Osteoblast (primary cell): Measurements from ENCODE around the gene CCL22. TPM values are rescaled to one million over a fixed set of nuclear protein-coding genes. Genes with fewer than 3 reads are reported as not detected.

Source experiments
- DNase-seq: peaks from one replicate; pipeline ENCODE4 v3.0.0; 2011; ENCODE audit warnings: low spot score, mixed read lengths; ENCODE audit not compliant: insufficient read length; ENCODE audit errors: missing footprints
- H2AFZ ChIP-seq: 2 replicates; pipeline ENCODE4 v1.6.0; 2011; ENCODE audit warnings: mild to moderate bottlenecking, low read length
- H3K27ac ChIP-seq: 2 replicates; pipeline ENCODE4 v1.5.1; 2011; ENCODE audit warnings: mild to moderate bottlenecking, low read depth, low read length, moderate library complexity
- H3K27me3 ChIP-seq: 2 replicates; pipeline ENCODE4 v1.6.0; 2012; ENCODE audit warnings: mild to moderate bottlenecking, control low read depth, inconsistent platforms, low read length, moderate library complexity; ENCODE audit not compliant: insufficient read depth
- H3K36me3 ChIP-seq: 2 replicates; pipeline ENCODE4 v1.5.1; 2011; ENCODE audit warnings: mild to moderate bottlenecking, low read length, control low read depth, moderate library complexity; ENCODE audit not compliant: insufficient read depth
- H3K4me1 ChIP-seq: 2 replicates; pipeline ENCODE4 v1.5.1; 2011; ENCODE audit warnings: mild to moderate bottlenecking, low read length, control low read depth, moderate library complexity; ENCODE audit not compliant: insufficient read depth
- H3K4me2 ChIP-seq: 2 replicates; pipeline ENCODE4 v1.6.0; 2011; ENCODE audit warnings: mild to moderate bottlenecking, low read length; ENCODE audit not compliant: insufficient read depth
- H3K4me3 ChIP-seq: fragments of 200-600 bp; sonication (generic); 3 replicates; pipeline ENCODE4 v1.5.1; 2012; ENCODE audit warnings: mild to moderate bottlenecking, low read length, inconsistent platforms; ENCODE audit not compliant: insufficient read depth
- H3K79me2 ChIP-seq: 2 replicates; pipeline ENCODE4 v1.6.0; 2012; ENCODE audit warnings: mild to moderate bottlenecking, low read length, control low read depth, inconsistent platforms; ENCODE audit not compliant: insufficient read depth
- H3K9me3 ChIP-seq: 2 replicates; pipeline ENCODE4 v1.5.1; 2011; ENCODE audit warnings: low read depth, low read length, control low read depth
- H4K20me1 ChIP-seq: 2 replicates; pipeline ENCODE4 v1.6.0; 2012; ENCODE audit warnings: mild to moderate bottlenecking, low read length, control low read depth; ENCODE audit not compliant: insufficient read depth
- CTCF ChIP-seq: IDR thresholded peaks from 2 replicates; pipeline ENCODE4 v1.5.1; 2011; ENCODE audit warnings: mild to moderate bottlenecking, low read depth, low read length, moderate library complexity; ENCODE audit errors: extremely low read depth
- total RNA-seq: library from RNA; depleted of rRNA; stranded (reverse); fragments of >200 nt; gene quantifications from 2 replicates; pipeline ENCODE4 v1.2.3, GENCODE V29; 2012

CCL22 gene
- total RNA-seq, 1 donor: not detected

DNA sequence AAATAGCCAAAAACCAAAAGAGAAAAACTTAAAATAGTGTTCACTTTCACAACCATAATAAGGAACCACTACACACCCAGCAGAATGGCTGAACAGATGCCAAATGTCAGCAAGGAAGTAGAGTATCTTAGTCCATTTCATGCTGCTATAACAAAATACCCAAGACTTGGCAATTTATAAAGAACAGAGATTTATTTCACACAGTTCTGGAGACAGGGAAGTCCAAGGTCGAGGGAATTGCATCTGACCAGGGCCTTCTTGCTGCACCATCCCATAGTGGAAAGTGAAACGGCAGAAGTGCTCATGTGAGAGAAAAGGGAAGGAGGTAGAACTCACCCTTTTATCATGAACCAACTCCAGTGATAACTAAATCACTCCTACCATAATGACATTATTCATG is 33.8 kb upstream of the CCL22 start:
- Histone ChIP-seq H4K20me1 (no peaks in the 10 kb centered on the region), H3K79me2 (no peaks in the 10 kb centered on the region), H3K27me3 (no peaks in the 10 kb centered on the region), H3K4me2 (no peak overlapping the region), H3K27ac (no peak overlapping the region), H2AFZ (no peak overlapping the region), H3K4me1 (no peaks in the 10 kb centered on the region), H3K4me3 (no peak overlapping the region), H3K9me3 (no peaks in the 10 kb centered on the region), H3K36me3 (no peaks in the 10 kb centered on the region)
- no peak for TF ChIP-seq CTCF
- DNase-seq: no peak

GRCh38 chr16:57325458-57325857 is 33.1 kb upstream of the CCL22 start:
- Histone ChIP-seq H2AFZ (no peak overlapping the region), H3K4me3 (no peak overlapping the region), H3K27ac (no peak overlapping the region), H3K27me3 (no peaks in the 10 kb centered on the region), H3K4me2 (no peak overlapping the region), H3K9me3 (no peaks in the 10 kb centered on the region), H4K20me1 (no peaks in the 10 kb centered on the region), H3K4me1 (no peaks in the 10 kb centered on the region), H3K36me3 (no peaks in the 10 kb centered on the region), H3K79me2 (no peaks in the 10 kb centered on the region)
- DNase-seq: no peak
- no peak for TF ChIP-seq CTCF

- Histone ChIP-seq H3K27ac (no peak overlapping the region), H3K27me3 (peaks cover 15% of the 10 kb centered on the region), H3K36me3 (no peaks in the 10 kb centered on the region), H4K20me1 (no peaks in the 10 kb centered on the region), H3K4me2 (no peak overlapping the region), H2AFZ (no peak overlapping the region), H3K79me2 (no peaks in the 10 kb centered on the region), H3K4me1 (no peaks in the 10 kb centered on the region), H3K4me3 (no peak overlapping the region), H3K9me3 (no peaks in the 10 kb centered on the region)
- DNase-seq: no peak
- no peak for TF ChIP-seq CTCF
Measured at GRCh38 chr16:57329718-57330327, 28.8 kb upstream of the CCL22 start.

GRCh38 chr16:57331355-57331754 is 27.2 kb upstream of the CCL22 start:
- no peak overlapping the region for H3K4me2 ChIP-seq
- H4K20me1 ChIP-seq: no peaks in the 10 kb centered on the region
- no peaks in the 10 kb centered on the region for H3K36me3 ChIP-seq
- no peak for DNase-seq
- no peak overlapping the region for H3K27ac ChIP-seq
- no peaks in the 10 kb centered on the region for H3K9me3 ChIP-seq
- no peaks in the 10 kb centered on the region for H3K4me1 ChIP-seq
- no peak overlapping the region for H2AFZ ChIP-seq
- no peaks in the 10 kb centered on the region for H3K79me2 ChIP-seq
- peaks cover 15% of the 10 kb centered on the region for H3K27me3 ChIP-seq
- no peak overlapping the region for H3K4me3 ChIP-seq
- TF ChIP-seq CTCF: no peak
